Stomach (tissue), 4 donors: ENCODE measurements around the gene NEK6.

Experiments
- CTCF ChIP-seq, 7 experiments: fragments of 450-650 bp in 4 of 7; fragments of 200-600 bp in 3 of 7; sonication (generic) in 3 of 7; IDR thresholded peaks; one replicate each; pipeline ENCODE4 v1.5.1; 2016 to 2019; ENCODE audit warnings: antibody characterized with exemption in 7 of 7, control low read depth in 2 of 7, mild to moderate bottlenecking in 1 of 7
- EP300 ChIP-seq: sonication (generic); formaldehyde crosslinking; IDR thresholded peaks from one replicate; pipeline ENCODE4 v1.6.1; 2017; ENCODE audit warnings: antibody characterized with exemption
- POLR2A ChIP-seq, 4 donors: fragments of 450-650 bp; IDR thresholded peaks; one replicate each; pipeline ENCODE4 v1.6.1; 2016; ENCODE audit warnings: antibody characterized with exemption in 4 of 4, control low read depth in 2 of 4, mild to moderate bottlenecking in 1 of 4, moderate library complexity in 1 of 4
- POLR2AphosphoS5 ChIP-seq, 3 donors: sonication (generic); formaldehyde crosslinking; IDR thresholded peaks; one replicate each; pipeline ENCODE4 v1.6.1; 2016; ENCODE audit warnings: antibody characterized with exemption in 3 of 3

- TF ChIP-seq POLR2A (IDR thresholded peaks at IDR 0.05): no peak
- TF ChIP-seq CTCF (IDR thresholded peaks at IDR 0.05): no peak
- no peak for TF ChIP-seq POLR2AphosphoS5 (IDR thresholded peaks at IDR 0.05)
- no peak for TF ChIP-seq EP300
Measured at GRCh38 chr9:124361128-124361527, 103.4 kb downstream of the NEK6 start.
